RWPE1 (cell line): ENCODE results near the gene GRIA4.
"Not testable (repeated sequence)": the region's sequence is repeated elsewhere in the genome, so short reads cannot be mapped to it uniquely, and the experiment has no call there.

Source experiments
- CTCF ChIA-PET: fragments of 350-600 bp; sonication (Branson Sonifier 250); formaldehyde crosslinking; extraction: SDS; loops from one replicate; lab custom pipeline; 2021; lab: Yijun Ruan, JAX
- POLR2A ChIA-PET: fragments of 400-600 bp; formaldehyde crosslinking; extraction: SDS; loops from one replicate; lab custom pipeline; 2020; ENCODE audit warnings: antibody characterized with exemption; ENCODE audit not compliant: low non-redundant PET; lab: Yijun Ruan, JAX
- DNase-seq: peaks from one replicate; pipeline ENCODE4 v3.0.0; 2012; ENCODE audit warnings: low spot score
- H3K27ac ChIP-seq: fragments of 450-650 bp; 2 replicates; pipeline ENCODE4 v1.5.1; 2017
- CTCF ChIP-seq: fragments of 450-650 bp; conservative IDR thresholded peaks from 2 replicates; pipeline ENCODE4 v1.5.1; 2017; ENCODE audit warnings: low read depth, mild to moderate bottlenecking

GRIA4 gene

GRCh38 chr11:105867742-105868141, 257.9 kb downstream of the GRIA4 start:
- H3K27ac ChIP-seq = no peak overlapping the region
- CTCF ChIA-PET = interaction anchor here (0.6 to 0.7 kb wide), 2 partner anchors 652 to 1296 kb away, joined by 3 read pairs; no protein-coding TSS in a partner anchor
- no peak for DNase-seq
- no peak for TF ChIP-seq CTCF
- POLR2A ChIA-PET = no interaction called here

- DNase-seq = no peak
- no peak overlapping the region for H3K27ac ChIP-seq
- TF ChIP-seq CTCF = no peak
- CTCF ChIA-PET = no interaction called here
- POLR2A ChIA-PET = no interaction called here
Measured at GRCh38 chr11:105868762-105869285, 259.0 kb downstream of the GRIA4 start.

GRCh38 chr11:105870516-105871113, 260.7 kb downstream of the GRIA4 start:
- no peak for DNase-seq
- ChIA-PET POLR2A (no interaction called here), CTCF (interaction anchor here (0.6 kb wide), 3 partner anchors 49 to 1144 kb away, joined by 3 to 5 read pairs (median 4); no protein-coding TSS in a partner anchor)
- TF ChIP-seq CTCF = no peak
- no peak overlapping the region for H3K27ac ChIP-seq

GRCh38 chr11:105878510-105878909, 268.6 kb downstream of the GRIA4 start:
- CTCF ChIA-PET = interaction anchor here (0.6 kb wide), 1 partner anchor 66 kb away, joined by 4 read pairs; no protein-coding TSS in a partner anchor

GRCh38 chr11:105878927-105879326, 269.1 kb downstream of the GRIA4 start:
- CTCF ChIA-PET = interaction anchor here (0.6 kb wide), 1 partner anchor 66 kb away, joined by 4 read pairs; no protein-coding TSS in a partner anchor
- POLR2A ChIA-PET, H3K27ac ChIP-seq, DNase-seq: not testable (repeated sequence)

More at GRCh38 chr11:105878510-105878909, 268.6 kb downstream of the GRIA4 start:
- DNase-seq = no peak
- H3K27ac ChIP-seq = no peak overlapping the region
- TF ChIP-seq CTCF = no peak
- POLR2A ChIA-PET = no interaction called here

- DNase-seq = no peak
- ChIA-PET CTCF (no interaction called here), POLR2A (no interaction called here)
- H3K27ac ChIP-seq = no peak overlapping the region
- TF ChIP-seq CTCF = no peak
Measured at GRCh38 chr11:105881027-105881426, 271.2 kb downstream of the GRIA4 start.

GRCh38 chr11:105884436-105884835, 274.6 kb downstream of the GRIA4 start:
- TF ChIP-seq CTCF = no peak
- ChIA-PET CTCF (interaction anchor here (0.6 to 0.7 kb wide), 2 partner anchors 58 to 69 kb away, joined by 3 read pairs; no protein-coding TSS in a partner anchor), POLR2A (no interaction called here)
- no peak for DNase-seq
- no peak overlapping the region for H3K27ac ChIP-seq
